Measurements from ENCODE around the gene PIK3IP1. TPM values are rescaled to one million over a fixed set of nuclear protein-coding genes. Genes with fewer than 3 reads are reported as not detected.

Gene PIK3IP1
- total RNA-seq, 1 experiment from 2014 or later: 0.87 TPM

DNA sequence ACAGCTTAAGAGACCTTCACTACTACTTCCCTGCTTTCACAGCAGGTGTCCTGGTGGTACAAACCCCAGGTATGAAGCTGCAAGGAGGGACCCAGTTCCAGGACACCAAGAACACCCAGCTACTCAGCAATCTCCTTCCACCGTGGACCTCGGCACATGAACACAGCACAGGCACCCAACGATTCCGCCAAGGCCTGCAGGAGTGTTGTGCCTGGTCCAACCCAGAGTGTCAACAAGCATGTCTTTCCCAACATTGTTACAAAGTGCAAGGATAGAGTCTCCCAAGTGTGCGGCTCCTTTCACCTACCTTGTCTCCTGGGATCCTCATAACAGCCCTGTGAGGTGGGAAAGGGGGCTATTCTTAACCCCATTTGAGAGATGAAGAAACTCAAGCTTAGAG, 42.0 kb upstream of the PIK3IP1 start:
- no peaks in the 10 kb centered on the region for H4K20me1 ChIP-seq (ENCODE audit: control insufficient read depth, insufficient read depth, insufficient read length)
- no peaks in the 10 kb centered on the region; the same call in 1 of the 2 replicates for H3K79me2 ChIP-seq (ENCODE audit: insufficient read depth, low read length)
- H3K4ac ChIP-seq (ENCODE audit: low read depth, low read length): no peak overlapping the region
- H3K79me1 ChIP-seq (ENCODE audit: insufficient read depth, low read depth, low read length, poor library complexity, severe bottlenecking): peaks cover 3% of the 10 kb centered on the region
- no peak overlapping the region for H4K8ac ChIP-seq (replicated peaks; ENCODE audit: insufficient read length, low read depth, low read length)
- no peak overlapping the region for H2AFZ ChIP-seq (ENCODE audit: low read length)
- H4K91ac ChIP-seq (ENCODE audit: insufficient read length, low read depth, low read length): no peak overlapping the region
- H2BK20ac ChIP-seq (ENCODE audit: low read depth, low read length, poor library complexity, severe bottlenecking): no peak overlapping the region
- Mint-ChIP-seq H3K27ac (peak overlapping the region in 1 of 3 experiments; percentile 85; a peak in 1 of 7 replicates), H3K4me1 (peaks cover 12 to 20% of the 10 kb centered on the region in 2 experiments), H3K27me3 (ENCODE audit: low read depth) (no peaks in the 10 kb centered on the region), H3K9me3 (no peaks in the 10 kb centered on the region), H3K36me3 (ENCODE audit: insufficient read depth in 1 of 3, low read depth in 3 of 3) (peaks cover 54 to 94% (median 89%) of the 10 kb centered on the region in 3 experiments), H3K4me3 (no peak overlapping the region)
- H2BK5ac ChIP-seq (ENCODE audit: insufficient read length, low read length): no peak overlapping the region
- H3K18ac ChIP-seq (ENCODE audit: insufficient read length, low read depth, low read length): no peak overlapping the region
- H2BK15ac ChIP-seq (ENCODE audit: low read depth, low read length): no peak overlapping the region
- H2BK12ac ChIP-seq (ENCODE audit: insufficient read length, low read depth, low read length): no peak overlapping the region
- H3K23ac ChIP-seq (ENCODE audit: insufficient read length, low read depth, low read length): no peak overlapping the region
- no peaks in the 10 kb centered on the region for H3K9me3 ChIP-seq (ENCODE audit: control insufficient read depth, low read depth, low read length)
- H3T11ph ChIP-seq (ENCODE audit: low read length): no peak overlapping the region
- H3K23me2 ChIP-seq (ENCODE audit: insufficient read length, low read depth, low read length, poor library complexity, severe bottlenecking): no peaks in the 10 kb centered on the region
- H2BK120ac ChIP-seq (ENCODE audit: low read depth, low read length, poor library complexity, severe bottlenecking): no peak overlapping the region
- H3K4me1 ChIP-seq (ENCODE audit: insufficient read depth, low read length): no peaks in the 10 kb centered on the region
- H3K27ac ChIP-seq (ENCODE audit: insufficient read length, low read depth, low read length): no peak overlapping the region
- H3K14ac ChIP-seq (ENCODE audit: insufficient read depth, low read length): no peak overlapping the region
- no peak overlapping the region for H2AK5ac ChIP-seq (ENCODE audit: insufficient read length, low read length)
- no peak for DNase-seq
- WGBS (ENCODE audit: extremely low coverage, insufficient read length, low lambda C conversion rate): no CpG with 5 or more reads among the region's 5 CpGs
- H4K5ac ChIP-seq (ENCODE audit: insufficient read length, low read depth, low read length): no peak overlapping the region
- H3K56ac ChIP-seq (ENCODE audit: insufficient read length, low read depth, low read length): no peak overlapping the region
- H3K27me3 ChIP-seq (ENCODE audit: insufficient read depth, low read length): no peaks in the 10 kb centered on the region
- H3K9ac ChIP-seq (ENCODE audit: extremely low read depth, insufficient read length, low read length): no peak overlapping the region
- no peak for TF ChIP-seq CTCF (conservative IDR thresholded peaks at IDR 0.05)
- H3K4me2 ChIP-seq (ENCODE audit: insufficient read depth, insufficient read length, low read length): no peak overlapping the region
